Osteoblast (primary cell): ENCODE data around the gene PLCB2. TPM values are rescaled to one million over a fixed set of nuclear protein-coding genes. Genes with fewer than 3 reads are reported as not detected.

ENCODE experiments used
- DNase-seq: peaks from one replicate; pipeline ENCODE4 v3.0.0; 2011; ENCODE audit warnings: low spot score, mixed read lengths; ENCODE audit not compliant: insufficient read length; ENCODE audit errors: missing footprints
- H2AFZ ChIP-seq: 2 replicates; pipeline ENCODE4 v1.6.0; 2011; ENCODE audit warnings: mild to moderate bottlenecking, low read length
- H3K27ac ChIP-seq: 2 replicates; pipeline ENCODE4 v1.5.1; 2011; ENCODE audit warnings: mild to moderate bottlenecking, low read depth, low read length, moderate library complexity
- H3K27me3 ChIP-seq: 2 replicates; pipeline ENCODE4 v1.6.0; 2012; ENCODE audit warnings: mild to moderate bottlenecking, control low read depth, inconsistent platforms, low read length, moderate library complexity; ENCODE audit not compliant: insufficient read depth
- H3K36me3 ChIP-seq: 2 replicates; pipeline ENCODE4 v1.5.1; 2011; ENCODE audit warnings: mild to moderate bottlenecking, low read length, control low read depth, moderate library complexity; ENCODE audit not compliant: insufficient read depth
- H3K4me1 ChIP-seq: 2 replicates; pipeline ENCODE4 v1.5.1; 2011; ENCODE audit warnings: mild to moderate bottlenecking, low read length, control low read depth, moderate library complexity; ENCODE audit not compliant: insufficient read depth
- H3K4me2 ChIP-seq: 2 replicates; pipeline ENCODE4 v1.6.0; 2011; ENCODE audit warnings: mild to moderate bottlenecking, low read length; ENCODE audit not compliant: insufficient read depth
- H3K4me3 ChIP-seq: fragments of 200-600 bp; sonication (generic); 3 replicates; pipeline ENCODE4 v1.5.1; 2012; ENCODE audit warnings: mild to moderate bottlenecking, low read length, inconsistent platforms; ENCODE audit not compliant: insufficient read depth
- H3K79me2 ChIP-seq: 2 replicates; pipeline ENCODE4 v1.6.0; 2012; ENCODE audit warnings: mild to moderate bottlenecking, low read length, control low read depth, inconsistent platforms; ENCODE audit not compliant: insufficient read depth
- H3K9me3 ChIP-seq: 2 replicates; pipeline ENCODE4 v1.5.1; 2011; ENCODE audit warnings: low read depth, low read length, control low read depth
- H4K20me1 ChIP-seq: 2 replicates; pipeline ENCODE4 v1.6.0; 2012; ENCODE audit warnings: mild to moderate bottlenecking, low read length, control low read depth; ENCODE audit not compliant: insufficient read depth
- CTCF ChIP-seq: IDR thresholded peaks from 2 replicates; pipeline ENCODE4 v1.5.1; 2011; ENCODE audit warnings: mild to moderate bottlenecking, low read depth, low read length, moderate library complexity; ENCODE audit errors: extremely low read depth
- total RNA-seq: library from RNA; depleted of rRNA; stranded (reverse); fragments of >200 nt; gene quantifications from 2 replicates; pipeline ENCODE4 v1.2.3, GENCODE V29; 2012

The PLCB2 gene
- total RNA-seq, 1 donor, result under 0.01 TPM

- no peaks in the 10 kb centered on the region for H3K27me3 ChIP-seq
- H3K36me3 ChIP-seq, result peaks cover 22% of the 10 kb centered on the region
- H3K4me1 ChIP-seq, result peaks cover 58% of the 10 kb centered on the region
- H3K9me3 ChIP-seq, result no peaks in the 10 kb centered on the region
- TF ChIP-seq CTCF, result no peak
- peak overlapping the region; percentile 2 for H3K4me3 ChIP-seq
- H3K4me2 ChIP-seq, result peak overlapping the region; percentile 55
- peak overlapping the region; percentile 55 for H3K27ac ChIP-seq
- no peak overlapping the region for H2AFZ ChIP-seq
- peaks cover 39% of the 10 kb centered on the region for H3K79me2 ChIP-seq
- peaks cover 8% of the 10 kb centered on the region for H4K20me1 ChIP-seq
- peak; percentile 70 for DNase-seq
Measured at GRCh38 chr15:40328176-40328575, 20.4 kb upstream of the PLCB2 start.

DNA sequence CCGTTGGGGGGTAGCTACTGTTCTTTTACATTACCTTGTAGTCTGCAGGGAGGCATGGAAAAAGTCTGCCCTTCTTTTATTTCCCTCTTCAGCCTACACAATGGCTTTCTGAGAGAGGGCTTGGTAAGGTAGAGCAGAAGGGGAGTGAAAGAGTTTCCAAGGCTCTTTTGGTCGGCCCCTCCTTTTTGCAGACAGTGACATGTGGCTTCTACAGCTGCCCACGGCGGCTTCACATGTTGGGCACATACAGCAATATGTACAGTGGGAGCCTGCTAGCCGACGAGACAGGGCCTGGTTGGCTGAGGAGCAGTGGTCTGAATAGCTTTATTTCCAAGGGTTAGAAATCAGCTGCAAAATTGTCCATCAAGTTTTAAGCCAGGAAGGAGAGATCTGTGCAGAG, 19.7 kb upstream of the PLCB2 start:
- Histone ChIP-seq H2AFZ (no peak overlapping the region), H3K4me1 (peaks cover 64% of the 10 kb centered on the region), H3K36me3 (peaks cover 22% of the 10 kb centered on the region), H4K20me1 (peaks cover 8% of the 10 kb centered on the region), H3K79me2 (peaks cover 39% of the 10 kb centered on the region), H3K27ac (peak overlapping the region; percentile 55), H3K4me3 (peak overlapping the region; percentile 23), H3K9me3 (no peaks in the 10 kb centered on the region), H3K4me2 (peak overlapping the region; percentile 55), H3K27me3 (no peaks in the 10 kb centered on the region)
- peak; percentile 69 for DNase-seq
- no peak for TF ChIP-seq CTCF

DNA sequence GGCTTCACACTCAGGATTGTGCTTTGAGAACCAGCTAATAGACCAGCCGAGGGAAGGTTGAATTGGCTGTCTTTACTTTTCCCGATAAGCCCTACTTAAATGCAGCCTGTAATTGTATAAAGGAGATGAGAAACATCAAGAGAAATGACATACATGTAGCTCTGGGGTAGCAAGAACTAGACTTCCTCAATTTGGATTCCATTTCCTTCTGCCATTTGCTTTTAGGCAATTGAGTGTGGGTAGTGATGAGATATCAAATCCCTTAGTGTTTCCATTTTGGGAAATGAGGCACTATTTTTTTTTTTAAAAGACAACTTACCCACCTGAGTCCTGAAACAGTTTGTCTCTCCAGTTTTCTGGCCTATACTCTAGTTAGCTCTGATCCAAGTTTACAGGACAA, 18.0 kb upstream of the PLCB2 start:
- H3K4me2 ChIP-seq, result peak overlapping the region; percentile 98
- H3K36me3 ChIP-seq, result peaks cover 22% of the 10 kb centered on the region
- peak overlapping the region; percentile 82 for H3K4me3 ChIP-seq
- peaks cover 65% of the 10 kb centered on the region for H3K4me1 ChIP-seq
- H4K20me1 ChIP-seq, result peaks cover 8% of the 10 kb centered on the region
- H3K27me3 ChIP-seq, result no peaks in the 10 kb centered on the region
- no peak for DNase-seq
- H3K9me3 ChIP-seq, result no peaks in the 10 kb centered on the region
- H3K79me2 ChIP-seq, result peaks cover 39% of the 10 kb centered on the region
- H3K27ac ChIP-seq, result no peak overlapping the region
- no peak overlapping the region for H2AFZ ChIP-seq
- no peak for TF ChIP-seq CTCF

- DNase-seq, result peak; percentile 74
- H3K4me2 ChIP-seq, result peak overlapping the region; percentile 98
- H3K79me2 ChIP-seq, result peaks cover 39% of the 10 kb centered on the region
- no peaks in the 10 kb centered on the region for H3K9me3 ChIP-seq
- H2AFZ ChIP-seq, result no peak overlapping the region
- no peak for TF ChIP-seq CTCF
- peaks cover 8% of the 10 kb centered on the region for H4K20me1 ChIP-seq
- no peak overlapping the region for H3K27ac ChIP-seq
- peaks cover 22% of the 10 kb centered on the region for H3K36me3 ChIP-seq
- H3K4me1 ChIP-seq, result peaks cover 61% of the 10 kb centered on the region
- H3K4me3 ChIP-seq, result peak overlapping the region; percentile 82
- H3K27me3 ChIP-seq, result no peaks in the 10 kb centered on the region
Measured at GRCh38 chr15:40325188-40325587, 17.5 kb upstream of the PLCB2 start.
